ENCODE results near the gene STAT1. TPM values are rescaled to one million over a fixed set of nuclear protein-coding genes. Genes with fewer than 3 reads are reported as not detected.

STAT1 gene
- total RNA-seq, 1 experiment from 2014 or later = 60.7 TPM

GRCh38 chr2:191063584-191063983, 49.6 kb upstream of the STAT1 start:
- Histone ChIP-seq H3K4me2 (ENCODE audit: low read length) (no peak overlapping the region), H3K36me3 (ENCODE audit: control insufficient read depth in 1 of 2, insufficient read depth in 2 of 2, low read length in 2 of 2) (no peaks in the 10 kb centered on the region), H3K79me2 (ENCODE audit: insufficient read depth, low read length) (no peaks in the 10 kb centered on the region), H3K9ac (ENCODE audit: low read length) (no peak overlapping the region), H2AFZ (ENCODE audit: low read depth, low read length, poor library complexity, severe bottlenecking) (no peak overlapping the region), H4K20me1 (ENCODE audit: insufficient read depth) (no peaks in the 10 kb centered on the region), H3K9me3 (ENCODE audit: control insufficient read depth in 1 of 2, insufficient read depth in 1 of 2, low read depth in 1 of 2, low read length in 2 of 2) (no peaks in the 10 kb centered on the region), H3K9me2 (ENCODE audit: insufficient read depth) (no peaks in the 10 kb centered on the region), H3K27ac (ENCODE audit: low read depth, low read length) (no peak overlapping the region), H3K27me3 (ENCODE audit: insufficient read depth, low read length) (no peaks in the 10 kb centered on the region), H3K4me3 (replicated peaks in 1 of 2; ENCODE audit: low read depth in 1 of 2, low read length in 2 of 2) (no peak overlapping the region), H3K4me1 (ENCODE audit: control insufficient read depth in 1 of 2, insufficient read depth in 2 of 2, low read length in 2 of 2) (no peaks in the 10 kb centered on the region)
- TF ChIP-seq CTCF (IDR thresholded peaks at IDR 0.05 in 2 of 3, conservative IDR thresholded peaks at IDR 0.05 in 1 of 3; ENCODE audit: borderline replicate concordance in 1 of 3, insufficient read depth in 1 of 3, low read depth in 2 of 3, low read length in 2 of 3) (no peak), ZFX (IDR thresholded peaks at IDR 0.05) (no peak), YY1 (IDR thresholded peaks at IDR 0.05; ENCODE audit: extremely low read depth, insufficient replicate concordance, low read depth, low read length) (no peak), ZBTB33 (IDR thresholded peaks at IDR 0.05; ENCODE audit: extremely low read depth, insufficient replicate concordance, low read length) (no peak), ELF1 (IDR thresholded peaks at IDR 0.05; ENCODE audit: borderline replicate concordance, low read depth) (no peak), TCF7L2 (IDR thresholded peaks at IDR 0.05; ENCODE audit: borderline replicate concordance, extremely low read depth, insufficient read depth, insufficient read length) (no peak), POLR2A (IDR thresholded peaks at IDR 0.05; ENCODE audit: borderline replicate concordance, extremely low read depth, insufficient read depth, insufficient read length) (no peak), SRF (IDR thresholded peaks at IDR 0.05; ENCODE audit: low read depth) (no peak), SIN3A (IDR thresholded peaks at IDR 0.05; ENCODE audit: low read depth) (no peak), JUND (IDR thresholded peaks at IDR 0.05) (no peak), ZNF274 (IDR thresholded peaks at IDR 0.05; ENCODE audit: low read depth, low read length) (no peak), CBX3 (IDR thresholded peaks at IDR 0.05; ENCODE audit: low read depth) (no peak)
- ChIA-PET POLR2A (no interaction called here), RAD21 (ENCODE audit: low non-redundant PET in 1 of 2, low total read pairs in 2 of 2, uncharacterized antibody in 2 of 2, unreplicated experiment in 2 of 2) (no interaction called here), CTCF (interaction anchor here (6.0 kb wide), 1 partner anchor 12 kb away, joined by 27 read pairs; no protein-coding TSS in a partner anchor)
- ATAC-seq (no peak), DNase-seq (ENCODE audit: low read depth, low spot score) (no peak)
- BruUV-seq (replicated peaks) = no TSS peak
- intact Hi-C loops (cut with micrococcal nuclease) = no loop called here

All from HCT116 (cell line).